BJ (cell line): ENCODE measurements around the gene ZNF784. TPM values are rescaled to one million over a fixed set of nuclear protein-coding genes. Genes with fewer than 3 reads are reported as not detected.

Source experiments
- CTCF ChIA-PET: fragments of 350-600 bp; formaldehyde crosslinking; extraction: SDS; loops from one replicate; lab custom pipeline; 2021; ENCODE audit warnings: antibody characterized with exemption, inconsistent platforms; lab: Yijun Ruan, JAX
- POLR2A ChIA-PET: fragments of 300-600 bp; sonication (Branson Sonifier 250); formaldehyde crosslinking; extraction: SDS; loops from one replicate; lab custom pipeline; 2021; ENCODE audit warnings: antibody characterized with exemption; lab: Charles Lee
- DNase-seq: peaks from one replicate; pipeline ENCODE4 v3.0.0-alpha.2; 2011; ENCODE audit warnings: low read depth
- H3K27me3 ChIP-seq: 2 replicates; pipeline ENCODE4 v1.6.0; 2011; ENCODE audit warnings: low read length; ENCODE audit not compliant: control insufficient read depth, insufficient read depth
- H3K36me3 ChIP-seq: 2 replicates; pipeline ENCODE4 v1.5.1; 2011; ENCODE audit warnings: low read length; ENCODE audit not compliant: control insufficient read depth, insufficient read depth
- H3K4me3 ChIP-seq: 2 replicates; pipeline ENCODE4 v1.5.1; 2011; ENCODE audit warnings: low read depth, mild to moderate bottlenecking, control low read depth, low read length
- CTCF ChIP-seq: IDR thresholded peaks from 2 replicates; pipeline ENCODE4 v1.5.1; 2011; ENCODE audit warnings: low read depth, mild to moderate bottlenecking, control low read depth, inconsistent platforms, low read length, moderate library complexity; ENCODE audit not compliant: insufficient read depth
- polyA plus RNA-seq: library from polyadenylated mRNA; depleted of rRNA; stranded (reverse); fragments of >200 nt; gene quantifications from 2 replicates; pipeline ENCODE4 v1.2.3, GENCODE V29; 2011

Gene ZNF784
- polyA plus RNA-seq, 1 experiment: 4.5 TPM

- DNase-seq: no peak
- Histone ChIP-seq H3K4me3 (peak within 1 kb of the TSS; percentile 90), H3K36me3 (peaks cover 6% of the 10 kb centered on the region; the same call in 1 of the 2 replicates), H3K27me3 (no peaks in the 10 kb centered on the region)
- POLR2A ChIA-PET: no interaction called here
- CTCF ChIA-PET: interaction anchor here (0.6 to 2.4 kb wide), 28 partner anchors 13 to 1467 kb away, joined by 3 to 40 read pairs (median 4); partner anchors contain the start of genes ZNF579 and ZNF784
- TF ChIP-seq CTCF: peak; percentile 88
Observed at GRCh38 chr19:55605637-55606470, 18.5 kb downstream of the ZNF784 start, which contains the start of gene ZNF865. Gene ZNF865 (plus strand): TSS chr19:55605647. CDS start chr19:55613619, 7,972 bp downstream.

GRCh38 chr19:55605207-55605636 lies 19.1 kb downstream of the ZNF784 start:
- H3K4me3 ChIP-seq: peak overlapping the region; percentile 90
- ChIA-PET CTCF (interaction anchor here (0.9 to 2.4 kb wide), 19 partner anchors 14 to 464 kb away, joined by 3 to 40 read pairs (median 8); partner anchors contain the start of gene ZNF784), POLR2A (no interaction called here)
- peaks cover 4% of the 10 kb centered on the region; the same call in 1 of the 2 replicates for H3K36me3 ChIP-seq
- DNase-seq: peak; percentile 83
- no peaks in the 10 kb centered on the region for H3K27me3 ChIP-seq
- no peak for TF ChIP-seq CTCF

GRCh38 chr19:55603581-55604292 lies 20.6 kb downstream of the ZNF784 start:
- CTCF ChIA-PET: interaction anchor here (1.1 to 1.4 kb wide), 2 partner anchors 87 to 99 kb away, joined by 4 to 8 read pairs; no protein-coding TSS in a partner anchor
- POLR2A ChIA-PET: no interaction called here
- no peaks in the 10 kb centered on the region for H3K27me3 ChIP-seq
- TF ChIP-seq CTCF: no peak
- DNase-seq: no peak
- H3K4me3 ChIP-seq: no peak overlapping the region
- H3K36me3 ChIP-seq: peaks cover 4% of the 10 kb centered on the region; the same call in 1 of the 2 replicates

GRCh38 chr19:55603115-55603514 lies 21.3 kb downstream of the ZNF784 start:
- ChIA-PET CTCF (interaction anchor here (1.4 kb wide), 1 partner anchor 86 kb away, joined by 4 read pairs; no protein-coding TSS in a partner anchor), POLR2A (no interaction called here)
- H3K4me3 ChIP-seq: no peak overlapping the region
- H3K27me3 ChIP-seq: no peaks in the 10 kb centered on the region
- peaks cover 4% of the 10 kb centered on the region; the same call in 1 of the 2 replicates for H3K36me3 ChIP-seq
- no peak for TF ChIP-seq CTCF
- no peak for DNase-seq
